GF-D8 (cell line): ENCODE measurements around the gene RHOG.
"Not testable (repeated sequence)": the region's sequence is repeated elsewhere in the genome, so short reads cannot be mapped to it uniquely, and the experiment has no call there.

Experiments used
- DNase-seq: peaks from one replicate; lab custom pipeline; 2025; lab: John Stamatoyannopoulos, UW

The RHOG gene

GRCh38 chr11:3834349-3834663 lies 6.5 kb downstream of the RHOG start:
- no peak for DNase-seq

GRCh38 chr11:3833449-3833848 lies 7.3 kb downstream of the RHOG start:
- DNase-seq = no peak

- no peak for DNase-seq
These were observed 7.9 kb downstream of the RHOG start for GRCh38 chr11:3832816-3833215.

GRCh38 chr11:3831378-3832239 lies 9.2 kb downstream of the RHOG start:
- DNase-seq = peak; percentile 10

DNA sequence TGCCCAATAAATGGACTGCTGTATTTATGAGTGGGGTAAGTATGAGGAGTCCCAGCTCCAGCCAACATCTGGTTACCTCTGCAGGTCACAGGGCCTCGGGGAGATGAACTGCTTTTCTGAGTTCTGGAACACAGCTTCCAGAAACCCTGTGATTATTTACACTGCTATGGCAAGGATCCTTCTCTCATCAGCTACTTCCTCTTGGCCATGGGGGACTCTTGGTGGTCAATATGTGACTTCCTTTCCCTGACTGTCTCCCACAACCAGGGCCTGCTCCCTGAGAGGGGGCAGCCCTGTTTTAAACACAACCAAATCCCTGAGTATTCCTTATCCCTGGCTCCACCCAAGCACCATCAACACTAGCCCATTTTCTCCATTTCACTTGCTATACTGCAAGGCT lies 10.0 kb downstream of the RHOG start:
- DNase-seq = no peak

DNA sequence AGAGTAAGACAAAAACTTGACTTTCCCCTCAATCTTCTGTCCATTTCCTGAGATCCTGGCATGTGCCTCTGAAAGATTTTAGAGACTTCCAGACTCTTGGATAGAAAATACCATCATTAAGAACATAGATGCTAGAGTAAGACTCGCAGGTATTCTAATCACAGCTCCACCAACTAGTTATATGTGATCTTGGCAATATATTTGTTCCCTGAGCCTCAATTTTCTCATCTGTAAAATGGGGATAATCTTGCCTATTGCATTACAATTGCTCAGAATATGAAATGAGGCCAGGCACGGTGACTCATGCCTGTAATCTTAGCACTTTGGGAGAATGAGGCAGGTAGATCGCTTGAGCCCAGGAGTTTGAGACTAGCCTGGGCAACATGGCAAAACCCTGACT lies 10.7 kb downstream of the RHOG start:
- DNase-seq = no peak

DNA sequence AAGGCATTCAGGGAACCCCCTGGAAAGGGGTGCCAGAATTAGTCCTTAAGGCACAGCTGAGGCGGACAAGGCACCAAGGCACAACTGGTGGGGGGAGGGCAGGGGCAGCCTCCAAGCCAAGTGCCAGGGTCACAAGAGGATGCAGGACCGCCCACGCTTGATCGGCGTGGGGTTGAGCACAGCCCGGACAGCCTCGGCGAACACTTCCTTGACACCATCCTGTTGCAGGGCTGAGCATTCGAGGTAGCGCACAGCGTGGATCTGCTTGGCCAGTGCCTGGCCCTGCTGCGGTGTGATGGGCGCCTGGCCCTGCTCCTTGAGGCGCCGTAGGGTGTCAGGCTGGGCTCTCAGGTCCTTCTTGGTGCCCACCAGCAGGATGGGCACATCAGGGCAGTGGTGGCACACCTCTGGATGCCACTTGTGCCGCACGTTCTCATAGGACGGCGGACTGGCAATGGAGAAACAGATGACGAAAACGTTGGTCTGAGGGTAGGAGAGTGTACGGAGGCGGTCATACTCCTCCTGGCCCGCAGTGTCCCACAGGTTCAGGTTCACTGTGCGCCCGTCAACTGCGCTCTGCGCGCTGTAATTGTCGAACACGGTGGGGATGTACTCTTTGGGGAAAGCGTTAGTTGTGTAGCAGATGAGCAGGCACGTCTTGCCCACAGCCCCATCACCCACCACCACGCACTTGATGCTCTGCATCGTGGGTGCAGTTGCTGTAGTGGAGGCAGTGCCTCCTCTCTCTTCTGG lies 13.1 kb downstream of the RHOG start:
- no peak for DNase-seq

DNA sequence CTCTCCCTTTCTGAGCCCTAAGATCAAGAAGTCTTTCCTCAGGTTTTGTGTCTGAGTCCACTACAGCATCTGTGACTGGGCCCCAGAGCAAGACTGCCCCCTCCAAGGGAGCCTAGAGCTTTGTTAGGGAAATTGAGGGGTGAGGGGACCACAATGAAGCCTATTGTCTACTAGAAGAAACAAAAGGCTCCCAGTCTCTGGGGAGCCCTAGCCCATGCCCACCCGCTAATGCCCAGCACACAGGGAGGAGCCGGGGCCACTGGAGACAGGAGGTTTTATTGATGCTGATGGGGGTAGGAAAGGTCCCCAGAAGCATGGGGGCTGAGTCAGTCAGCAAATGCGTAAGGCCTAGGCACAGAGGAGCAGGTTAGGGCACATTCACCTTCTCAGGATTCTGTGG lies 14.0 kb downstream of the RHOG start:
- DNase-seq = no peak

GRCh38 chr11:3825473-3826154 lies 15.1 kb downstream of the RHOG start:
- no peak for DNase-seq

- DNase-seq = peak; percentile 34
These were observed 15.9 kb downstream of the RHOG start for GRCh38 chr11:3824714-3825472.

GRCh38 chr11:3823762-3824506 lies 16.8 kb downstream of the RHOG start:
- DNase-seq = no peak

GRCh38 chr11:3823303-3823702 lies 17.5 kb downstream of the RHOG start:
- DNase-seq = no peak

DNA sequence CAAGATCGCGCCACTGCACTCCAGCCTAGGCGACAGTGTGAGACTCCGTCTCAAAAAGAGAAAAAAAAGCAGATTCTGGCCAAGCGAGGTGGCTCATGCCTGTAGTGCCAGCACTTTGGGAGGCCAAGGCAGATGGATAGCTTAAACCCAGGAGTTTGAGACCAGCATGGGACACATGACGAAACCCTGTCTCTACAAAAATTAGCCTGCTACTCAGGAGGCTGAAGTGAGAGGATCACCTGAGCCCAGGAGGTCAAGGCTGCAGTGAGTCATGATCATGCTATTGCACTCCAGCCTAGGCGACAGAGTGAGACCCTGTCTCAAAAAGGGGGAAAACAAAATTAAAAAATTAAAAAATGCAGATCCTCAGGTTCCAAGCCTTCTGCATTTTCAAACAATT lies 18.4 kb downstream of the RHOG start:
- no peak for DNase-seq

DNA sequence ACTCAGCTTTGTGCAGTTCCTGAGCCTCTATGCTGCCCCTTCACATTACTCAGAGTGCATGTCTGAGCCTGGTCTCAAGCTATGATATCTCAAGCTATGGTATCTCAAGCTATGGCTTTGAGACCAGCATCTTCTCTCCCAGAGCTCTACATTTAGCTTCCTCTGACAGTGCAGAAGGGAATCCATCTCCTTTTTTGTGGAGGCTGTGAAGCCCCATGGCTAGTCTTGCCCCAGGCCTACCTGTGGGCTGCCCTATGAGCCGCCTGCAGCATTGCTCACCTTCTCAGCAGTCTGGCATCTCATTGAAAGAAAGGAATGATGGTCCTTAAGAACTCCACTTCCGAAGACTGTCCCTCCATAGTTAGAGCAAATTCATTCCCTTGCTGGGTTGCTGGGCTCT lies 19.8 kb downstream of the RHOG start:
- DNase-seq = no peak

DNA sequence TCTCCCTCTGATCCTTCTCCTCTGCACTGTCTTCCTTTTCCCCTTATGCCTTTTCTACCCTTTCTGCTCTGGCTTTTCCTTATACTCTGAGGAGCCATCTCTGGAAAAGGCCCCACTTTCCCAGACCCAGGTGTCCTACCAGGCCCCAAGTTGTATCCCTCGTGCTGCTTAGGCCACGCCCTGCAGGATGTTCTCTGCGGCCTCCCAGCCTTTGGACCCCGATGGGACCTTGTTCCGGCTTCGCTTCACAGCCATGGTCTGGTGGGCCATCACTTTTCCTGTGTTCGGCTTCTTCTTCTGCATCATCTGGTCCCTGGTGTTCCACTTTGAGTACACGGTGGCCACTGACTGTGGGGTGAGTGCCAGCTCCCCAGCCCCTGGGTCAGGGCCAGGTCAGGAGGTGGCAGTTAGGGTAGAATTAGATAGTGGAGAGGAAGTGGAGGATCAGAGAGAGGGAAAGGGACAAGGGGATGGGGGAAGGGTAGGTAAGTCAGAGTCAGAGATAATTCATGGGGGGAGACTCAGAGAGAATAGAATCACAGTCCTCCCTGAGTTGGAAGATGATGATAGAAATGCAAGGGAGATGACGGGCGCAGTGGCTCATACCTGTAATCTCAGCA lies 23.5 kb downstream of the RHOG start:
- DNase-seq = no peak

GRCh38 chr11:3816673-3817072 lies 24.1 kb downstream of the RHOG start:
- DNase-seq = no peak

DNA sequence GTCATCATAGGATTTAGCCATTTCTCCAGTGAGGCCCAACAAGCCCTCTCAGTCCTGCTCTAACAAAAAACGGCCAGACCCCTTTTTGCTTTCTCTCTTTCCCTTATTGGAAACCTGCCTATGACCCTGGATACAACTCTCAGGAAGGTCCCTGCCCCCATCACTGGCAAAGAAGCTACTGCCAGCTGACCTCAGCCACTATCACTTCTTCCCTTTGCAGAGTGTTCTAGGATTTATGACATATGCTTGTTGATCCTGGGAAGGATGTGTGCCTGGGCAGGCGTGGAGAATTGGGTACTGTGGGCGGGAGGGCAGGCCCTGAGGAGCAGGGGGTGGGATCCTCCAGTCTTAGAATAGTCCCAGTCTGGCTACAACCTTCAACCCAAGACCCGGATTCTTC lies 24.9 kb downstream of the RHOG start:
- DNase-seq = no peak

DNA sequence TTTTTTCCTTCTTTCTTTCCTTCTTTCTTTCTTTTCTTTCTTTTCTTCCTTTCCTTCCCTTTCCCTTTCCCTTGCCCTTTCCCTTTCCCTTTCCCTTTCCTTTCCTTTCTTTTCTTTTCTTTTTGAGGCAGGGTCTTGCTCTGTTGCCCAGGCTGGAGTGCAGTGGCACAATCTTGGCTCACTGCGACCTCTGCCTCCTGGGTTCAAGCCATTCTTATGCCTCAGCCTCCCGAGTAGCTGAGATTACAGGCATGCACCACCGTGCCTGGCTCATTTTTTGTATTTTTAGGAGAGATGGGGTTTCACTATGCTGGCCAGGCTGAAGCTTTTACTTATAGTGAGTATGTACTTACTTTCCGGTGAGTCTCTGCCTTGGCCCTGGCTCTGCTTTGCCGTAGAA lies 25.9 kb downstream of the RHOG start:
- not testable (repeated sequence) for DNase-seq

DNA sequence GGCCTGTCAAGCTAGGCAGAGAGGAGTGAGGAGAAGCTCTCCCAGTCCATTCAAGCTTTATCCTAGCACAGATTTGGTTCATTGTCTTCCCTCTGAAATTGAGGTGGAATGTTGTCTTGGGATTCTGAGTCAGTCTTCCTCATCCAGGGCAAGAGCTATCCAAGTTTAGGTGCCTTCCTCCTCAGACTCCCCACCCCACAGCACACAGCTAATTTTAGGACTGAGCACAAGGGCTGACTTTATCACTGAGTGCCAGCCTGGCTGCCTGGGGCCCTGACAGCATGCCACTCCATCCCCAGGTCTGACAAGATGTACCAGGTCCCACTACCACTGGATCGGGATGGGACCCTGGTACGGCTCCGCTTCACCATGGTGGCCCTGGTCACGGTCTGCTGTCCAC lies 29.8 kb downstream of the RHOG start:
- no peak for DNase-seq

GRCh38 chr11:3810446-3810845 lies 30.3 kb downstream of the RHOG start:
- DNase-seq = no peak

GRCh38 chr11:3809624-3809928 lies 31.2 kb downstream of the RHOG start:
- no peak for DNase-seq
